CD4-positive, alpha-beta T cell treated with Interleukin-17A for 4 hours (primary cell): Measurements from ENCODE around the gene TMEM86B.
"Not testable (repeated sequence)": the region's sequence is repeated elsewhere in the genome, so short reads cannot be mapped to it uniquely, and the experiment has no call there.

Experiments
- DNase-seq: peaks from one replicate; pipeline ENCODE4 v3.0.0-alpha.2; 2020; ENCODE audit warnings: mixed read lengths

The TMEM86B gene

DNA sequence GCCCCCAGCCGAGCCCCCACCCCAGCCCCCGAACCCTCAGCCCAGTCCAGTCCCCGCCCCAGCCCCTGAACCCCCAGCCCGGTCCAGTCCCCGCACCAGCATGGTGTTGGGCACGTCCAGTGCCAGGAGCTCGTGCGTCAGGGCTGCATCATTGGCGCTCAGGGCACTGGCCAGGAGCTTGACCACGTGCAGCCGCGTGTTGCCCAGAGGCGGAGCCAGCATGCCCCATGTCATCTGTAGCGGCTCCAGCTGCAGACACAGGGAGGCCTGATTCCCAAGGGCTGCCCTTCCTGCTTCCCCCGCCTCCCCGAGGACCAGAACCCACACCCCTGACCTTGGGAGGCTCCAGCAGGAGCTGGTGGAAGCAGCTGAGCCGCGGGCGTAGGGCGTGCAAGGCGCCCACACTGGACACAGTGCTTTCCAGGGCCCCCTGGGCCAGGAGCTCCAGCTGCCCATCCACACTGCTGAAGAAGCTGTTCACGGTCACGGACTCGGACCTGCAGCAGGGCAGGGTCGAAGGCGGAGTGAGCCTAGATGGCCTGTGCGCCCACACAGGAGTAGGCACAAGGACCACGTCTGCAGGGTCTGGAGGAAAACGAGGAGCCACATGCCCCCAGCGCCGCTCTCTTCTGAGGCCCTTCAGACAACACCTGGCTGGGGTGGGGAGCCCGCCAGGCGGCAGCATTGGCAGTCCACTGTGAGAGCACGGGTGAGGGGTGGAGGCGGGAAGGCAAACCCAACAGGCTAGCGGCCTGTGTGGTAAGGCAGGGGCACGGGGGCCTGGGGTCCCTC, 12.8 kb upstream of the TMEM86B start:
- DNase-seq: no peak

DNA sequence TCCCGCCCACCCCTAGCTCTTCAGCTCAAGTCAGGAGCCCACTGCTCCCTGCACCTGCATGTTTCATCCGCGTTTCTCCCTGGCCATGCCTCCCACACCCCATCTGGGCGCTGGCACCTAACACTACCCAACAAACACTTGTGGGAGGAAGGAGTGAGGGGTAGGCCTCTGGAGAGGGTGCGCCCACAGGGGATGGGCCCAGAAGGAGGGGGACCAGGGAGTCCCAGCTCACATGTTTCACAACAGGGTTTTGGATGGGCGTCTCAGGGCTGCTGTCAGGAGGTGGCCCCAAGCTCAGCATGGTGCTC, 12.1 kb upstream of the TMEM86B start:
- no peak for DNase-seq

DNA sequence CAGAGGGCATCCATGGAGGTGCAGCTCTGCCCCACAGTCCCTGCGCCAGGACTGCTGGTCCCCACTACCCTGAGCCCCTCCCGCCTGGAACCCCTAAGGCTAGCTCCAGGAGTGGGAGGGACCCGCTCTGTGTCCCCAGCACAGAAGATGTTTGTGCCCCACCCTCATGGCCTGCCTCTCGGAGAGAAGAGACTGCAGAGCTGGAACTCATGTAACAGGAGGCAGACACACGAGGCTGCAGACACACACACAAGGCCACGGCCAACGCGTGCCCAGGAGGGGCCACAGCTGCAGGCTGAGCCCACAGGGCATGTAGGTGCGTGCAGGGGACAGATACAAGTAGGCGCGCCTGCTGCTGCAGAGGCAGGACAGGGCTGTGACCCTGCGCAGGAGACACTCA, 10.4 kb upstream of the TMEM86B start:
- no peak for DNase-seq

DNA sequence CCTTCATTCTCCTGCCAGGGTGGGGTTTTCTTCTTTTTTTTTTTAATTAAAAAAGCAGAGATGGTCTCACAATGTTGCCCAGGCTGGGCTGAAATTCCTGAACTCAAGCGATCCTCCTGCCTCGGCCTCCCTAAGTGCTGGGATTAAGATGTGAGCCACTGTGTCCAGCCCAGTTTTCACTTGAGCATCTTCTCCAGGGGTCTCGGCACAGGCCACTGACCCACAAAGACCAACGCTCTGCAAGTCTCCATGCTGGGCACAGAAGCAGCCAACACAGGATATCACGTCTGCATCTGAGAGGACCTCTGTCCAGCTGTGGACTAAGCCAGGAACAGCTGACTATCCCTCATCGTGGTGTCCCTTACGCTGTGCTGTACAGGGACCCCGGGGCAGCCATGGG, 9.5 kb upstream of the TMEM86B start:
- no peak for DNase-seq

DNA sequence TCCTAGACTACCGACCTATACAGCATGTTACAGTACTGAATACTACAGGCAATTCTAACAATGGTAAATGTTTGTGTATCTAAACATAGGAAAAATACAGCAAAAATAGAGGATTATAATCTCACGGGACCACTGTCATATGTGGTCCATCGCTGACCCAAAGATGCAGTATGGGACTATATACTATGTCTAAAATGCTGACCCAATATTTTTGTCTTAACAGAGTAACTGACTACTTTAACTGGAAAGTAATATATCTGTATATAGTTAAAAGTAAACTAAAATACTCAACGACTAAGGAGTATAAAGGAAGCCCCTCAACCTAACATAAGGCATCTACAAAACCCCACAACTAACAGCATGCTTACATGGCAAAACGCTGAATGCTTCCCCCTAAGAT, 4.4 kb upstream of the TMEM86B start:
- DNase-seq: no peak

DNA sequence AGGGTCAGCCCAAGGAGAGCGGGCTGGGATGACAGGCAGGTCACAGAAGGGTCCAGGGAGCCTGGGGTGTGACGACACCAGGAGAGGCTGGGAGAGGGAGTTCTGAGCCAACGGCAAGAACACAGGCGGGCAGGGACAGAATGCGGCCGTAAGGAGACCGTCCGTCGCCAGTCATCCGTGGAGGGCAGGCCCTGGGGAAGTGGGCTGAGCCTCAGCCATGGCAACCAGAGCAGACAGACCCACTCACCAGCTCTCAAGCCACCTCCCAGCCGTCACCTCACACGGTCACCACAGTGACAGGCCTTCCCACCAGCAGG, 3.7 kb upstream of the TMEM86B start:
- no peak for DNase-seq

DNA sequence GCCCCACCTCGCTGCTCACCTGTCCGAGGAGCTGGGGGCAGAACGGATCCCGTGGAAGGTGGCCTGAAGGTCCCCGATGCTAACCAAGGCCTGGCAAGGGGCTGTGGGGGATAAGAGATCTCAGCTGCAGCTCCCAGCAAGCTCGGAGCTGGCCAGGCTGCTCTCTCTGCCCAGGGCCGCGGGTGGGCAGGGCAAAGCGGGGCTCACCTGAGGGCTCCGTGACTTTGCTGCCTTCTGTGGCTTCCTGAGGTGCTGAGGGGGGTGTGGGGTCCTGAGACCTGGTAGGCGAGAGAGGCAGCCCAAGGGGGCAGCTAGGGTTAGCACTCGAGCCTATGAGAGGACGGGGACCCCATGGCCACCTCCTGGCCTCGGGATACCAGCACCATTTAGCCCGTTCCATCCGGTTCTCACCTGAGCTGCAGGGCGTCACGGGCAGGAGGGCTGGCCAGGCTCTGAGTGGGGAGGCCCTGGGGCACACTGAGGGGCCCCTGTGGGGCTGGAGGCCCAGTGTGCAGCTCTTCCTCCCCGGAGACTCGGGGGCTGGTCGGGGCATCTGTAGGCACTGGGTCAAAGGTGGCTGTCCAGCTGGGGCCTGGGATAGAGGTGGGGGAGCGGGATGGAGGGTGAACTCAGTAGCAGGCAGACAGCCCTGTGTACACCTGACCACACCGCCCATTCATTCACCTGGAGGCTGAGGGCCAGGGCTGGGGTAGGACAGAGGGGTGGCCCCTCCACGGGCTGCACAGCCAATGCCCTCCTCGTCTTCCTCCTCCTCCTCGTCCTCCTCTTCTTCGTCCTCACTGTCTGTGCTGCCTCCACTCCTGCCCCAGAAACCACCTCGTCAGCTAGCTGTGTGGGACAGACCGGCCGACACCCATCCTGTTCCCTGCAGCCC, 3.1 kb upstream of the TMEM86B start:
- no peak for DNase-seq

DNA sequence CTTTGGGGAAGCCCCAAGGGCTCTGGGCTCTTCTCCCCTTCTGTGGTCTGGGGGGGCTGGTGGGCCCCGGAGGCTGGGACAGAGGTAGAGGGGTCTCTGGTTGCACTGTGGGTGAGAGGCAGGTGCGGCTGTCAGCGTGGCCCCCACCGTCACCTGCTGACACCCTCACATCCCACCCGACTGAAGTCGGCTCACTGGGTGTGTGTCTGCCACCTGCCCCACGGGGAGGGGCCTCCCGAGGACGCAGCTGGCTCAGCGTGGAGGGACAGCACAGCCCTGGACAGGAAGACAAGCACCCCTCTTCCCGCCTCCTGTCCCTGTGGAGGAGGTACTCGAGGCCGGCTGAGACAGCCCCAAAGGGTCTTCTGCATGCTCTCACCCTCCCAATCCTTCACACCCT, 2.2 kb upstream of the TMEM86B start:
- no peak for DNase-seq

DNA sequence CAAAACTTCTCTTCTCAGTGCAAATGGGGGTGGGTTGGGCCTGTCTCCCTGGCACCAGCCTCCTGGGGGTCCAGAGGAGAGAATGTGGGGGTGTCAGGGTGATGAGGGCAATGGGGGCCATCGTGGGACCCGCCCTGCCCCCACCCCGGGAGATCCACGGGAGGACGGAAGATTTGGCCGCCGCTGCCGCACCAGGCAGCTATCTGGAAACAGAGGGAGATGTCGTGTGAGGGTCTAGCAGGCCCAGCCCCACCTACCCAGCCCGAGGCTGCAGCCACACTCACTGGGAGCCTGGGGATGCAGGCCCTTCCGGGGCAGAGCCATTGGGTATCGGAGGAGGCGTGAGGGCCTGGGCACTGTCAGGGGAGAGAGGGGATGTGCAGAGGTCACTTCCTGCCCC, 1.8 kb upstream of the TMEM86B start:
- DNase-seq: no peak

DNA sequence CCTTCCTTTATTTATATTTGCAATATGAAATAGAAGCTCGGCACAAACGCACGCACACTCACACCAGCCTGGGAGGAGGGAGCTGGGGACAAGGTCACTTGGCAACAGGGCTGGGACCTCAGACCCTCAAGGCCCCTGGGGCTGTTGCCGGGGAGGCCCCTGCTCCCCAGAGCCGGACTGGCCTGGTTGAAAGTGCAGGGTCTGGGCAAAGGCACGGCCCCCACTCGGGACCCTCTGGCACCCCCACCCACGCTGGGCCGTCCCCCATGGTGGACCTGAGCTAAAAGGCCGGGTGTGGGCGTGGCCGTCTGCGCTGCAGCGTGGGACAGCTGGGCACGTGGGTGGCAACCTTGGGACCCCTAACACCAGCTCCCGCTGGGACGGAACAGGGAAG, 1.2 kb upstream of the TMEM86B start:
- no peak for DNase-seq

DNA sequence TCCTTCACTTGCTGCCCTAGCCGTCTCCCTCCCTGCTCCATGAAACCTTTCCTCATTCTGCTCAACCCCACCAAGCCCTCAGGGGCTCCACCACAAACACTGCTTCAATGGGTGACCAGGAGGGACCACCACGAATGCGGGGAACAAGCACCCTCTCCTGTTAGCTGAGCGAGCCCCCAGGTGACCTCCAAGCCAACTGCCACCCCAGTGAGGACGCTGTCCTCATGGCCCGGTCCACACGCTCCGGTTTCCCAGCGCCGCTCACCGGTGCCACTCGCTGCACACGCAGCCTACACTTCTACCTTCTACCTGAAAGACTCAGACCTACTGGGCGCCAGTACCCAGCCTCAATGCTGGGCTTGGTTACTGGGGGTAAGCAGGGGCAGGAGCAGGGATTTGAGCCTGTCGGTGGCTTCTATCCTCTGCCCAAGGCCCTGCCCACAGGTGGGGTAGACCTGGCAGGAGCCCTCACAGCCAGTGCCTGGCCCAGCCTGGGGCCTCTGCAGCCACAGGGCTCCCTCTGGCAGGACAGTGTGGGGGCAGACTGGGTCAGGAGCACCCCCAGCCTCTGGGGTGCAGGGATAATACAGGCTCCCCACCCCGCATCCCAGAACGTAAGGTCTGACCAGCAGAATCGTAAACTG, 704 bp upstream of the TMEM86B start:
- DNase-seq: no peak

DNA sequence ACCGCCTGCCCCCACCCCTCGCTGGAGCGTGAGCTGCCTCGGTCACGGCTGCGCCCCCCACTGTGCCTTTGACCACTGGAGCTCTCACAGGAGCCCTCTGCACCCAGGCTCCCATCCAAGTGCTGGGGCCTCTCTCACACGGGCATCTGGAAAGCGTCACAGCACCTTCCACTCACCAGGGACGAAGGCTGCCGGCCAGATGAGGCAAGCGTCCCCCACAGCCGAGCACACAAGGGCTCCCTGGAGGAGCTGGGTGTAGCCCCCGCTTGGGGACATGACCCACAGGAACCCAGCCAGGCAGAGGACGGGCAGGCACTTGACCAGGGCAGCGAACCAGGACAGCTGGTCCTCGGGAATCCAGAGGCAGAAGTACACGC, 560 bp downstream of the TMEM86B start:
- no peak for DNase-seq

DNA sequence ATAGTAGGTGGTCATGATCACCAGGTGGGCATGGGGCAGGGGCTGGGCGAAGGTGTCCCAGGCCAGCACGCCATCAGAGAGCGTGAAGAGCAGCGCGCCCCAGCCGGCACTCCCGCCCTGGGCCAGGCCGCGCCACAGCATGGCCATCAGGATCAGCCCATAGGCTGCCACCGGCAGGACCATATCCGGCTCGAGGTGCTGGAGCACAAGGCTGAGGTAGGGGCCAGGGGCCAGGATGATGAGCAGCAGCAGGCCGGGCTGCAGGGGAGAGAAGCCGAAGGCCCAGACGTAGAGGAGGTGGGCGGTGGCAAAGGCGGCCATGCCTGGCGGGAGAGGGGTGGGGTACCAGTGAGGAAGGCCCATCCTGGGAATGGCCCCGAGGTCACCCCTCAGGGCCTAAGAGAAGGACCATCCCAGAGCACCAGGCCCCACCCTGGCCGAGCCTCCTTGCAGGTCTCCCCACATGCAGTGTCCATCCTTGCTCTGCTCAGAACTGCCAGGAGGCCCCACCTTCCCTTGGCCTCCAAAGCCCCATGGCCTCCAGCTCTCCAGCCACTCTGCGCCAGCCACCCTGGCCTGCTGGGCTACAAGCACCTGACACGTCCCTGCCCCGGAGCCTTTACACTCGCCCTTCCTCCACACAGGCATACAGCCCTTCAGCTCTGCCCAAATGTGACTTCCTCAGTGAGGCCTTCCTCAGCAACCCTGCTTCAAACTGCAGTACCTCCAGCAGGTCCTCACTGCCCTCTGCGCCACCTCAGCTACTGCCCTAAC, 1.1 kb downstream of the TMEM86B start:
- no peak for DNase-seq

DNA sequence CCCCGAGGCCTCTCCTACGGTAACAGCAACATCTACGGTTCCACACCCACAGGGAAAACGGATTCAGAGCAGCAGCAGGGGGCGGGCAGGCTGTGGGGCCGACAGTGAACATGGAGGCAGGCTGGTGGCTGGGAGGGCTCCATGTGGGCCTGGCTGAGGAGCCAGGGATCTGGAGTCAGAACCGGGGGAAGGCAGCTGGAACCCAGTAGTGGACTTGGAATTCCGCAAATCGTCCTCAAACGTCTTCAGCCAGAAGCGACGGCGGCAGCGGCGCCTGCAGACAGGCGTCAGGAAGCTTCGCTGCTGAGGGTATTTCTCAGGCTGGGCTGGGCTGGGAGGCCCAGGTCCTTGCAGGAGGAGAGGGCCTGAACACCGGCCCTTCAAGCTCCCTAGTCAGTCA, 1.8 kb downstream of the TMEM86B start:
- no peak for DNase-seq

DNA sequence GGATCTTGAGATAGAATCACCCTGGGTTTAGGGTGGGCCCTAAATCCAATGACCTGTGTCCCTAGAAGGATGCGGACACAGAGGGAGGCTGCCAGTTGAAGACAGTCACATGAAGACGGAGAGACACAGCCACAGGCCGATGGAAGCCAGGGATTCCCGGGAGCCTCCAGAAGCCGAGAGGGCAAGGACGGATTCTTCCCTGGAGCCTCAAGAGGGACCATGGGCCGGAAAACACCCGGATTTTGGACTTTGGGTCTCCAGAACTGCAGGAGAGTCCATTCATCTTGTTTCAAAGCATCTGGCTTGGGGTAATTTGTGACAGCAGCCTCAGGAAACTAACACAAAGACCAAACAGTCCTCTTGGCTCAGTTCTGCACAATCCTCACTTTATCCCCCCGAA, 2.3 kb downstream of the TMEM86B start:
- no peak for DNase-seq

DNA sequence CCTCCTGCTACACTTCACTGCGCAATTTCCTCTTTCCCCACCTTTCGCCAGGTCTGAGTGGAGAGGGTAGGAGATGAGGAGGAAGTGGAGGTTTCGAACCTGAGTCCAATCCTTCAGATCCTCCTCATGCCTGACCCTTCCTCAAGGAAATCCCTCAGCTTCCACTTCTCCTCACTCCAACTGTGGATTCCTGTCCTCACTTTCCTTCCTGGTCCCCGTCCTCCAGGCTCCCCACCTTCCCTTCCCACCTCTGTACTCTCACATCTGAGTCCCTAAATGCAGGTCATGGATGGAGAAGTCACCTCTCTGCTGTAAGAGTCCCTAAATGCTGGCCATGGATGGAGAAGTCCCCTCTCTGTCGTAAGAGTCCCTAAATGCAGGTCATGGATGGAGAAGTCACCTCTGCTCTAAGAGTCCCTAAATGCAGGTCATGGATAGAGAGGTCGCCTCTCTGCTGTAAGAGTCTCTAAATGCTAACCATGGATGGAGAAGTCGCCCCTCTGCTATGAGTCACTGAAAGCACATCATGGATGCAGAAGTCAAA, 3.1 kb downstream of the TMEM86B start:
- DNase-seq: no peak

DNA sequence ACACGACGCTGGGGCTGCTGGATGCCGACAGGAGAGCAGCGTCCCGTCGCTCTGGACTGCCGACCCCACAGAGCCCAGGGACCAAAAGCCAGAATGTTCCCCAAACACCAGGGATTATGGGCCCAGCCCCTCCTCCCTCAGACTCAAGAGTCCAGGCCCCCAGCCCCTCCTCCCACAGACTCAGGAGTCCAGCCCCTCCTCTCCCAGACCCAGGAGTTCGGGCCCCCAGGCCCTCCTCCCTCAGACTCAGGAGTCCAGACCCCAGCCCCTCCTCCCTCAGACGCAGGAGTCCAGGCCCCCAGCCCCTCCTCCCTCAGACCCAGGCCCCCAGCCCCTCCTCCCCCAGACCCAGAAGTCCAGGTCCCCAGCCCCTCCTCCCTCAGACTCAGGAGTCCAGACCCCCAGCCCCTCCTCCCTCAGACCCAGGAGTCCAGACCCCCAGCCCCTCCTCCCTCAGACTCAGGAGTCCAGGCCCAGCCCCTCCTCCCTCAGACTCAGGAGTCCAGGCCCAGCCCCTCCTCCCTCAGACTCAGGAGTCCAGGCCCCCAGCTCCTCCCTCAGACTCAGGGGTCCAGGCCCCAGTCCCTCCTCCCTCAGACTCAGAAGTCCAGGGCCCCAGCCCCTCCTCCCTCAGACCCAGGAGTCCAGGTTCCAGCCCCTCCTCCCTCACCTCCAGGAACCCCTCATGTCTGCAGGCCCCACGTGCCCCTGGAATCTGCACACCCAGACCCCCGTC, 3.7 kb downstream of the TMEM86B start:
- DNase-seq: not testable (repeated sequence)

DNA sequence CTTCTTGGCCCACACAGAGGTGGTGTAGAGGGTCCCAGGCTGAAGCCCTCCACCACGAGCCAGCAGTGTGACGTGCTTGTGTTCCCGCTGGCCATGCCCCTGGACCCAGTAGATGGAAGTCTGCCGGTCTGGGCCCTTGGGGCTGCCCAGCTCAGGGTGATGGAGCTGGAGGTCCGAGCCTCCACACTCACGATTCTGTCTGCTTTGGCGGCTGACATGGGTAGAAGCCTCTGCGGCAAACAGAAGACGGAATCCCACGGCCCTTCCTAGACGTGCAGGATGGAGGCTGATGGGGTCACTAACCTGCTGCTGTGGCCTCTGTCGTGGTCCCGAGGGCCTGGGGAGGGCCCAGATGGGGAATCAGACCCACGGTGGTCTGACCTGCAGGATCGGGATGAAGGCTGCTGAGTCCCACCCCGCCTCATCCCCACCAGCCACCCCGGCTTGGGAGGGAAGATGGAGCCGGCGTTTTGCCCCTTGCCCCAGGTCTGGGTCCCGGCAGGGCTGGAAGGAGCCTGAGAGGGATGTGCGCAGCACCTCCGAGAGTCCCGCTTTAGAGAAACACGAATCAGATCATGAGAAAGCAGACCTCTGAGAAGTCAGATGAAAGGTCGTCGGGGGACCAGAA, 4.4 kb downstream of the TMEM86B start:
- DNase-seq: no peak

DNA sequence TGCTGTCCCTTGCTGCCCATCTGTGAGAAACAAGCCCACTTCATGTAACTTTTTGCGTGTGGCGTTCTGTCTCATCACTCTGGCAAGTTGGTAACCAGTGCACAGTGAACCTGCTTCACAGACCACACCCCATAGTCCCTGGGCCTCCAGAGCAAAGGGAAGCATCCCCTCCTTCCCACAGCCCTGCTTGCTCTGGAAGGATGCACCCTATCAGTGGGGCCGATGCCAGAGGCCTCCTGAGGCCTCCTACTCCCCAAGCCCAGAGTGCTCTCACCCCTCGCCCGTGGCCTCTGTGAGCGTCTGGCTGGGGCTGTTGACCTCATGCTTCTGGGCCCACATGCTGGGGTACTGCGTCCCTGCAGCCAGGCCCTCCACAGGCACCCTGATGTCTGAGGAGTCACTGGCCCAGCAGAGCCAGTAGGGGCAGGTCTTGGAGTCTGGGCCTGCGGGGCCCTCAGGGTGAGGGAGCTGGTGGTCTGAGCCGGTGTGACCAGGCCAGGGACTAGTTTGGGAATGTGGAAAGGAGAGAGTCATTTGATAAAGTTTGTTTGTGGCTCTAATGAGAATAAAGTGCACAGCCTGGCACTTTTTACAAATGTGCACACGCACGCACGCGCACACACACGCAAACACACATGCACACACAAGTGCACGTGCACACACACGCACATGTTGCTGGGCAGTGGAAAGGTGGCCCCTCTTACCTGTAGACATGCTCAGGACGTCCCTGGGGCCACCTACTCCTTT, 5.1 kb downstream of the TMEM86B start:
- DNase-seq: no peak

DNA sequence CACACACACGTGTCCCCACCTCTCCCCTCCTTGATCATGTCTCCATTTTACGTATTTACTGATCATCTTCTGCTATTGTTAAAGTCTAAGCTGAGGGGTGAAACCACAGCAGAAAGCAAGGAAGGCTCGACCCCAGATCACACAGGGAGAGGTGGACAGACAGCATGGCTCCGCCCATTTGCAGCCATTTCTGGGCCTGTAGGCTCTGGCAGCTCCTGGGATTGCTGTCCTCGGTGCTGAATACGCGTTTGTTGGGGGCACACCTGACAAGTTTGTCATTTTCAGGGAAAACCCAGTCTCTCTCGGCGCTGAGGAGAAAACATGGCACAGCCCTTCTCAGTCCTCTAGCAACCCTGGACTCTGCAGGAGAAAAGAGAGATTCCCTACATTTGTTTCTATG, 8.0 kb downstream of the TMEM86B start:
- DNase-seq: no peak
